Measurements from ENCODE around the gene PLEKHA6.

GRCh38 chr1:204361341-204361771 is 1.6 kb upstream of the PLEKHA6 start:
- TF ChIP-seq SNAI2 (CRISPR knock-in tag; IDR thresholded peaks at IDR 0.05) (no peak), ZC3H10 (CRISPR knock-in tag; IDR thresholded peaks at IDR 0.05) (no peak), RARB (CRISPR knock-in tag; IDR thresholded peaks at IDR 0.05) (no peak), OSR1 (CRISPR knock-in tag; IDR thresholded peaks at IDR 0.05) (no peak), ZFP30 (CRISPR knock-in tag; IDR thresholded peaks at IDR 0.05) (no peak), PATZ1 (CRISPR knock-in tag; IDR thresholded peaks at IDR 0.05; ENCODE audit: borderline replicate concordance) (no peak), PPARA (CRISPR knock-in tag; IDR thresholded peaks at IDR 0.05; ENCODE audit: borderline replicate concordance) (no peak), ISL1 (CRISPR knock-in tag; IDR thresholded peaks at IDR 0.05) (no peak)
